ENCODE measurements around the gene GORAB. TPM values are rescaled to one million over a fixed set of nuclear protein-coding genes. Genes with fewer than 3 reads are reported as not detected.

GORAB gene
- polyA plus RNA-seq, 3 donors, result 0.86 to 17.5 (median 3.3) TPM

DNA sequence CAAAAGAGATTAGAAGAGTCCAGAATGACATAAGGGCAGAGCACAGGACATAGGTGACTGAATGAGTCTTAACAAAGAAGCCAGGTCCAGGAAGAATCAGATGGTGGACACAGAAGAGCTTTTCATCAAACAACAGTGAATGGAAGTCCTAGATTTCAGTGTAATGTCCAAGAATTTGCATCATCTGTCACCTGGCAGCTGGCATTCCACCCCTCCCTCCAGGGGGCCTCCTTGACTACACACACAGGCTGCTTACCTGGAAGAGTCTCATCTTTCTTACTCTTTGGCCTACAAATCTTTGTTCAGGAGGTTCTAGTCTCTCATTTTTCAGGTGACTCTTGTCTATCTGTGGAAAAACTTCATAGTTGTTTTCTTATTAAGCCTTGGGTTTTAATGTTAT lies 36.2 kb downstream of the GORAB start:
- no peak overlapping the region for H2AFZ ChIP-seq (ENCODE audit: insufficient read depth, low read depth, low read length, poor library complexity, severe bottlenecking)

DNA sequence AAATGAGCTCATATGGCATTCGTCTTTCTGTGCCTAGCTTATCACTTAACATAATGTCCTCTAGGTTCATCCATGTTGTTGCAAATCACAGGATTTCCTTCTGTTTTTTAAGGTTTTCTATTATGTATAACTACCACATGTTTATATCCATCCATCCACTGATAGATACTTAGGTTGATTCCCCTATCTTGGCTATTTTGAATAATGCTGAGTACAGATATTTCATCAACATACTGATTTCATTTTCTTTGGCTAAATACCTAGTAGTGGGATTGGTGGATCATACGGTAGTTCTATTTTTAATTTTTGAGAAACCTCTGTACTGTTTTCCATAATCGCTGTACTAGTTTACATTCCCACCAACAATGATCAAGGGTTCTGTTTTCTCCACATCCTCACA lies 45.0 kb downstream of the GORAB start:
- Histone ChIP-seq H3K27ac (ENCODE audit: low read depth in 1 of 2, low read length in 2 of 2) (no peak overlapping the region), H3K4me1 (ENCODE audit: control insufficient read depth in 1 of 2, insufficient read depth in 2 of 2, low read length in 2 of 2) (no peaks in the 10 kb centered on the region), H4K20me1 (ENCODE audit: insufficient read depth, low read length) (no peaks in the 10 kb centered on the region), H3K36me3 (replicated peaks in 1 of 2; ENCODE audit: control insufficient read depth in 1 of 2, insufficient read depth in 2 of 2, low read length in 2 of 2) (no peaks in the 10 kb centered on the region), H3K27me3 (ENCODE audit: control insufficient read depth in 2 of 2, insufficient read depth in 2 of 2, low read length in 2 of 2) (no peaks in the 10 kb centered on the region), H3K9me3 (replicated peaks in 1 of 2; ENCODE audit: control insufficient read depth in 1 of 2, insufficient read depth in 1 of 2, low read length in 2 of 2) (no peaks in the 10 kb centered on the region), H3K4me3 (replicated peaks in 1 of 3; ENCODE audit: low read depth in 2 of 3, low read length in 3 of 3) (no peak overlapping the region), H2AFZ (ENCODE audit: insufficient read depth, low read depth, low read length, poor library complexity, severe bottlenecking) (no peak overlapping the region), H3K79me2 (ENCODE audit: insufficient read depth, low read length) (no peaks in the 10 kb centered on the region), H3K4me2 (replicated peaks; ENCODE audit: extremely low read depth, low read length, poor library complexity, severe bottlenecking) (no peak overlapping the region), H3K9ac (ENCODE audit: insufficient read depth, low read length, poor library complexity, severe bottlenecking) (no peak overlapping the region)
- no peak overlapping the region for H3K27ac Mint-ChIP-seq
- DNase-seq, result no peak
- H3K4me1 Mint-ChIP-seq, result peaks cover 7% of the 10 kb centered on the region
- peaks cover 2 to 16% (median 13%) of the 10 kb centered on the region in 7 donors for H3K9me3 Mint-ChIP-seq
- TF ChIP-seq, protein P1, sequence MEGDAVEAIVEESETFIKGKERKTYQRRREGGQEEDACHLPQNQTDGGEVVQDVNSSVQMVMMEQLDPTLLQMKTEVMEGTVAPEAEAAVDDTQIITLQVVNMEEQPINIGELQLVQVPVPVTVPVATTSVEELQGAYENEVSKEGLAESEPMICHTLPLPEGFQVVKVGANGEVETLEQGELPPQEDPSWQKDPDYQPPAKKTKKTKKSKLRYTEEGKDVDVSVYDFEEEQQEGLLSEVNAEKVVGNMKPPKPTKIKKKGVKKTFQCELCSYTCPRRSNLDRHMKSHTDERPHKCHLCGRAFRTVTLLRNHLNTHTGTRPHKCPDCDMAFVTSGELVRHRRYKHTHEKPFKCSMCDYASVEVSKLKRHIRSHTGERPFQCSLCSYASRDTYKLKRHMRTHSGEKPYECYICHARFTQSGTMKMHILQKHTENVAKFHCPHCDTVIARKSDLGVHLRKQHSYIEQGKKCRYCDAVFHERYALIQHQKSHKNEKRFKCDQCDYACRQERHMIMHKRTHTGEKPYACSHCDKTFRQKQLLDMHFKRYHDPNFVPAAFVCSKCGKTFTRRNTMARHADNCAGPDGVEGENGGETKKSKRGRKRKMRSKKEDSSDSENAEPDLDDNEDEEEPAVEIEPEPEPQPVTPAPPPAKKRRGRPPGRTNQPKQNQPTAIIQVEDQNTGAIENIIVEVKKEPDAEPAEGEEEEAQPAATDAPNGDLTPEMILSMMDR (IDR thresholded peaks at IDR 0.05), result no peak
- WGBS (ENCODE audit: insufficient coverage), result no CpG with 5 or more reads among the region's 3 CpGs
- no peak overlapping the region for H3K4me3 Mint-ChIP-seq
- intact Hi-C loops (cut with micrococcal nuclease), result no loop called here
- H3K27me3 Mint-ChIP-seq (ENCODE audit: low read depth in 3 of 3), result no peaks in the 10 kb centered on the region
- no peaks in the 10 kb centered on the region for H3K36me3 Mint-ChIP-seq

More for the DNA sequence above, 36.2 kb downstream of the GORAB start:
- no peaks in the 10 kb centered on the region for H3K79me2 ChIP-seq (ENCODE audit: insufficient read depth, low read length)
- H3K9ac ChIP-seq (ENCODE audit: insufficient read depth, low read length, poor library complexity, severe bottlenecking), result no peak overlapping the region
- H3K36me3 ChIP-seq (replicated peaks in 1 of 2; ENCODE audit: control insufficient read depth in 1 of 2, insufficient read depth in 2 of 2, low read length in 2 of 2), result no peaks in the 10 kb centered on the region
- H3K27me3 ChIP-seq (ENCODE audit: control insufficient read depth in 2 of 2, insufficient read depth in 2 of 2, low read length in 2 of 2), result no peaks in the 10 kb centered on the region
- H3K4me2 ChIP-seq (replicated peaks; ENCODE audit: extremely low read depth, low read length, poor library complexity, severe bottlenecking), result no peak overlapping the region
- H3K4me3 Mint-ChIP-seq, result no peak overlapping the region
- H4K20me1 ChIP-seq (ENCODE audit: insufficient read depth, low read length), result no peaks in the 10 kb centered on the region
- peaks cover 0 to 13% of the 10 kb centered on the region in 2 donors for H3K9me3 ChIP-seq (replicated peaks in 1 of 2; ENCODE audit: control insufficient read depth in 1 of 2, insufficient read depth in 1 of 2, low read length in 2 of 2)
- H3K4me1 Mint-ChIP-seq, result peaks cover 4% of the 10 kb centered on the region
- no peak overlapping the region for H3K4me3 ChIP-seq (replicated peaks in 1 of 3; ENCODE audit: low read depth in 2 of 3, low read length in 3 of 3)
- intact Hi-C loops (cut with micrococcal nuclease), result no loop called here
- H3K27ac Mint-ChIP-seq, result no peak overlapping the region
- TF ChIP-seq, protein P1 (IDR thresholded peaks at IDR 0.05), result no peak
- no peaks in the 10 kb centered on the region for H3K36me3 Mint-ChIP-seq
- H3K27me3 Mint-ChIP-seq (ENCODE audit: low read depth in 3 of 3), result peaks cover 0 to 1% (median 0%) of the 10 kb centered on the region in 3 donors
- peaks cover 8 to 21% (median 14%) of the 10 kb centered on the region in 7 donors for H3K9me3 Mint-ChIP-seq
- H3K27ac ChIP-seq (ENCODE audit: low read depth in 1 of 2, low read length in 2 of 2), result no peak overlapping the region
- H3K4me1 ChIP-seq (ENCODE audit: control insufficient read depth in 1 of 2, insufficient read depth in 2 of 2, low read length in 2 of 2), result peaks cover 2 to 3% of the 10 kb centered on the region in 2 donors
- no peak for DNase-seq
